A549 (cell line): ENCODE measurements around the gene TRIM38.

ENCODE experiments used
- BHLHE40 ChIP-seq: IDR thresholded peaks from 2 replicates; pipeline ENCODE4 v1.6.1; 2012; ENCODE audit warnings: low read depth, low read length, inconsistent platforms
- HOXA7 ChIP-seq: fragments of 250-450 bp; sonication (Bioruptor Pico); IDR thresholded peaks from 2 replicates; pipeline ENCODE4 v1.5.0; 2020; ENCODE audit warnings: mild to moderate bottlenecking, moderate library complexity
- KDM1A ChIP-seq: fragments of 200-600 bp; sonication (generic); IDR thresholded peaks from 2 replicates; pipeline ENCODE4 v1.6.1; 2016; ENCODE audit warnings: low read depth, mild to moderate bottlenecking
- POLR2A ChIP-seq: IDR thresholded peaks from 2 replicates; pipeline ENCODE4 v1.6.1; 2012; ENCODE audit warnings: mild to moderate bottlenecking, low read length
- TF ChIP-seq, protein P1 (sequence below): fragments of >200 bp; sonication (Bioruptor Twin); formaldehyde crosslinking; IDR thresholded peaks from 3 replicates; pipeline ENCODE4 v1.5.1; 2016
- TF ChIP-seq, protein P2 (sequence below): fragments of 250-450 bp; sonication (Bioruptor Pico); IDR thresholded peaks from 2 replicates; pipeline ENCODE4 v1.5.0; 2021; ENCODE audit warnings: mild to moderate bottlenecking, moderate library complexity, borderline replicate concordance

DNA sequence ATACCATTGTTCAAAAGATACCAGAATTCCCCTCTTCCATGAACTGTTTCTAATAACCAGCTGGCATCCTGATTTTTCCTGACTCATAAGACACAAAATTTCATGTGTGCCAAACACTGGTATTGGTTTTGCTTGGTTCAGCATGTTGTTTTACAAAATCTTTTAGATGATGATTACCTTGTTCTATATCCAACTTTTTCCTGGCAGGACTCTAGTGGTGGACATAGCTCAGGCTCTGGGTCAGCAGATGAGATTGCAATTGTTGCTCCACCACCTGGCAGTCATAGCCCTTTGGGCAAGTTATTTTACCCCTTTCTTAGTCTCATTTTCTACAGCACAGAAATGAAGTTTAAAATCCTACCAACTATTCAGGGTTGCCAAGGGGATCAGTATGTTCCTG, 6.2 kb downstream of the TRIM38 start:
- TF ChIP-seq, protein P1, sequence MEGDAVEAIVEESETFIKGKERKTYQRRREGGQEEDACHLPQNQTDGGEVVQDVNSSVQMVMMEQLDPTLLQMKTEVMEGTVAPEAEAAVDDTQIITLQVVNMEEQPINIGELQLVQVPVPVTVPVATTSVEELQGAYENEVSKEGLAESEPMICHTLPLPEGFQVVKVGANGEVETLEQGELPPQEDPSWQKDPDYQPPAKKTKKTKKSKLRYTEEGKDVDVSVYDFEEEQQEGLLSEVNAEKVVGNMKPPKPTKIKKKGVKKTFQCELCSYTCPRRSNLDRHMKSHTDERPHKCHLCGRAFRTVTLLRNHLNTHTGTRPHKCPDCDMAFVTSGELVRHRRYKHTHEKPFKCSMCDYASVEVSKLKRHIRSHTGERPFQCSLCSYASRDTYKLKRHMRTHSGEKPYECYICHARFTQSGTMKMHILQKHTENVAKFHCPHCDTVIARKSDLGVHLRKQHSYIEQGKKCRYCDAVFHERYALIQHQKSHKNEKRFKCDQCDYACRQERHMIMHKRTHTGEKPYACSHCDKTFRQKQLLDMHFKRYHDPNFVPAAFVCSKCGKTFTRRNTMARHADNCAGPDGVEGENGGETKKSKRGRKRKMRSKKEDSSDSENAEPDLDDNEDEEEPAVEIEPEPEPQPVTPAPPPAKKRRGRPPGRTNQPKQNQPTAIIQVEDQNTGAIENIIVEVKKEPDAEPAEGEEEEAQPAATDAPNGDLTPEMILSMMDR: no peak
- TF ChIP-seq HOXA7 (CRISPR knock-in tag) (no peak), KDM1A (no peak), BHLHE40 (no peak), POLR2A (no peak)
- TF ChIP-seq, protein P2, sequence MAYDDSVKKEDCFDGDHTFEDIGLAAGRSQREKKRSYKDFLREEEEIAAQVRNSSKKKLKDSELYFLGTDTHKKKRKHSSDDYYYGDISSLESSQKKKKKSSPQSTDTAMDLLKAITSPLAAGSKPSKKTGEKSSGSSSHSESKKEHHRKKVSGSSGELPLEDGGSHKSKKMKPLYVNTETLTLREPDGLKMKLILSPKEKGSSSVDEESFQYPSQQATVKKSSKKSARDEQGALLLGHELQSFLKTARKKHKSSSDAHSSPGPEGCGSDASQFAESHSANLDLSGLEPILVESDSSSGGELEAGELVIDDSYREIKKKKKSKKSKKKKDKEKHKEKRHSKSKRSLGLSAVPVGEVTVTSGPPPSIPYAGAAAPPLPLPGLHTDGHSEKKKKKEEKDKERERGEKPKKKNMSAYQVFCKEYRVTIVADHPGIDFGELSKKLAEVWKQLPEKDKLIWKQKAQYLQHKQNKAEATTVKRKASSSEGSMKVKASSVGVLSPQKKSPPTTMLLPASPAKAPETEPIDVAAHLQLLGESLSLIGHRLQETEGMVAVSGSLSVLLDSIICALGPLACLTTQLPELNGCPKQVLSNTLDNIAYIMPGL (CRISPR knock-in tag): no peak
